HFFc6 (cell line): ENCODE data around the gene ADAMTS20. TPM values are rescaled to one million over a fixed set of nuclear protein-coding genes. Genes with fewer than 3 reads are reported as not detected.
"Not testable (repeated sequence)": the region's sequence is repeated elsewhere in the genome, so short reads cannot be mapped to it uniquely, and the experiment has no call there.

Source experiments
- DNase-seq: peaks from one replicate; pipeline ENCODE4 v3.0.0-alpha.2; 2018
- H3K27ac Mint-ChIP-seq: 2 replicates; pipeline ENCODE4 v1.8.0; 2020; ENCODE audit warnings: mild to moderate bottlenecking, mixed read lengths
- H3K27me3 Mint-ChIP-seq: 2 replicates; pipeline ENCODE4 v1.8.0; 2021; ENCODE audit warnings: mild to moderate bottlenecking, moderate library complexity, mixed read lengths; ENCODE audit not compliant: insufficient read depth
- H3K36me3 Mint-ChIP-seq: 2 replicates; pipeline ENCODE4 v1.8.0; 2021; ENCODE audit warnings: low read depth, mixed read lengths
- H3K4me1 Mint-ChIP-seq: 2 replicates; pipeline ENCODE4 v1.8.0; 2020; ENCODE audit warnings: low read depth, mixed read lengths
- H3K4me3 Mint-ChIP-seq: 2 replicates; pipeline ENCODE4 v1.8.0; 2020; ENCODE audit warnings: mild to moderate bottlenecking, moderate library complexity, mixed read lengths
- H3K9me3 Mint-ChIP-seq: 2 replicates; pipeline ENCODE4 v1.8.0; 2020; ENCODE audit warnings: mild to moderate bottlenecking, mixed read lengths
- CTCF ChIP-seq: fragments of 200-600 bp; sonication (generic); IDR thresholded peaks from 2 replicates; pipeline ENCODE4 v1.5.0; 2021; ENCODE audit warnings: antibody characterized with exemption, mild to moderate bottlenecking
- total RNA-seq, 6 experiments: library from RNA; stranded (reverse); fragmentation: NEBNext Ultra II Directional; extraction: Animal tissue kit (Norgen Biotek cat#: 25700); gene quantifications; 2 replicates in 1 of 6; 3 replicates in 5 of 6; pipeline ENCODE4 v1.2.3, GENCODE V29; 2021

Gene ADAMTS20
- total RNA-seq, 6 experiments from 2014 or later = not detected

GRCh38 chr12:43348221-43348620 is 203.8 kb downstream of the ADAMTS20 start:
- Mint-ChIP-seq H3K27ac (no peak overlapping the region), H3K4me3 (no peak overlapping the region), H3K4me1 (no peaks in the 10 kb centered on the region), H3K27me3 (peaks cover 4% of the 10 kb centered on the region; the same call in 1 of the 2 replicates), H3K9me3 (peaks cover 23% of the 10 kb centered on the region), H3K36me3 (peaks cover 8% of the 10 kb centered on the region; the same call in 1 of the 2 replicates)
- TF ChIP-seq CTCF = no peak
- no peak for DNase-seq

GRCh38 chr12:43347026-43347425 is 205.0 kb downstream of the ADAMTS20 start:
- no peak overlapping the region for H3K27ac Mint-ChIP-seq
- H3K36me3 Mint-ChIP-seq = peaks cover 8% of the 10 kb centered on the region; the same call in 1 of the 2 replicates
- H3K4me3 Mint-ChIP-seq = no peak overlapping the region
- no peak for TF ChIP-seq CTCF
- no peaks in the 10 kb centered on the region for H3K4me1 Mint-ChIP-seq
- DNase-seq = no peak
- H3K27me3 Mint-ChIP-seq = peaks cover 4% of the 10 kb centered on the region; the same call in 1 of the 2 replicates
- H3K9me3 Mint-ChIP-seq = peaks cover 23% of the 10 kb centered on the region

GRCh38 chr12:43345023-43345422 is 207.0 kb downstream of the ADAMTS20 start:
- H3K9me3 Mint-ChIP-seq = peaks cover 23% of the 10 kb centered on the region

GRCh38 chr12:43341785-43342313 is 210.2 kb downstream of the ADAMTS20 start:
- not testable (repeated sequence) for DNase-seq, H3K4me3 Mint-ChIP-seq, H3K27ac Mint-ChIP-seq, H3K27me3 Mint-ChIP-seq, H3K36me3 Mint-ChIP-seq
- Mint-ChIP-seq H3K9me3 (peaks cover 23% of the 10 kb centered on the region), H3K4me1 (peaks cover 25% of the 10 kb centered on the region)

More at GRCh38 chr12:43345023-43345422, 207.0 kb downstream of the ADAMTS20 start:
- Mint-ChIP-seq H3K27me3 (peaks cover 4% of the 10 kb centered on the region; the same call in 1 of the 2 replicates), H3K27ac (no peak overlapping the region), H3K4me3 (no peak overlapping the region), H3K36me3 (peaks cover 8% of the 10 kb centered on the region; the same call in 1 of the 2 replicates), H3K4me1 (no peaks in the 10 kb centered on the region)
- DNase-seq = no peak
- no peak for TF ChIP-seq CTCF

- H3K9me3 Mint-ChIP-seq = peaks cover 4% of the 10 kb centered on the region; the same call in 1 of the 2 replicates
- TF ChIP-seq CTCF = peak; percentile 59
- no peaks in the 10 kb centered on the region for H3K27me3 Mint-ChIP-seq
- DNase-seq = peak; percentile 39
- H3K4me3 Mint-ChIP-seq = peak overlapping the region; percentile 49; the same call in 1 of the 2 replicates
- H3K27ac Mint-ChIP-seq = peak overlapping the region; percentile 47; the same call in 1 of the 2 replicates
- no peaks in the 10 kb centered on the region for H3K36me3 Mint-ChIP-seq
- H3K4me1 Mint-ChIP-seq = peaks cover 38% of the 10 kb centered on the region
Observed at GRCh38 chr12:43338848-43339526, 213.0 kb downstream of the ADAMTS20 start.
